Mesothelial cell of epicardium (in vitro differentiated cells): ENCODE data around the gene CNTNAP1. TPM values are rescaled to one million over a fixed set of nuclear protein-coding genes. Genes with fewer than 3 reads are reported as not detected.

Experiments
- DNase-seq, 2 experiments: peaks; one replicate each; pipeline ENCODE4 v3.0.0; 2021; ENCODE audit warnings: low spot score in 2 of 2; ENCODE audit not compliant: unreplicated experiment in 2 of 2
- H3K27ac Mint-ChIP-seq: 2 replicates; pipeline ENCODE4 v1.8.0; 2021; ENCODE audit warnings: mixed read lengths
- H3K27me3 Mint-ChIP-seq: 2 replicates; pipeline ENCODE4 v1.8.0; 2021; ENCODE audit warnings: low read depth, mixed read lengths
- H3K36me3 Mint-ChIP-seq: 2 replicates; pipeline ENCODE4 v1.8.0; 2021; ENCODE audit warnings: mixed read lengths
- H3K4me1 Mint-ChIP-seq: 2 replicates; pipeline ENCODE4 v1.8.0; 2021; ENCODE audit warnings: mixed read lengths
- H3K4me3 Mint-ChIP-seq: 2 replicates; pipeline ENCODE4 v1.8.0; 2021; ENCODE audit warnings: mild to moderate bottlenecking, moderate library complexity, mixed read lengths
- H3K9me3 Mint-ChIP-seq: 2 replicates; pipeline ENCODE4 v1.8.0; 2021; ENCODE audit warnings: mixed read lengths
- CTCF ChIP-seq: fragments of 200-600 bp; sonication (generic); IDR thresholded peaks from one replicate; pipeline ENCODE4 v1.5.0; 2021; ENCODE audit warnings: antibody characterized with exemption; ENCODE audit not compliant: unreplicated experiment
- total RNA-seq: library from RNA; stranded (reverse); gene quantifications from 3 replicates; pipeline ENCODE4 v1.2.1, GENCODE V29; 2021

CNTNAP1 gene
- total RNA-seq, 1 donor from 2014 or later, result 23.1 TPM

GRCh38 chr17:42669705-42669976 lies 12.7 kb upstream of the CNTNAP1 start:
- Mint-ChIP-seq H3K9me3 (no peaks in the 10 kb centered on the region), H3K4me3 (no peak overlapping the region), H3K4me1 (peaks cover 15% of the 10 kb centered on the region), H3K36me3 (peaks cover 34% of the 10 kb centered on the region), H3K27ac (no peak overlapping the region), H3K27me3 (peaks cover 9% of the 10 kb centered on the region)
- no peak for DNase-seq
- TF ChIP-seq CTCF, result no peak

- H3K9me3 Mint-ChIP-seq, result no peaks in the 10 kb centered on the region
- H3K27ac Mint-ChIP-seq, result no peak overlapping the region
- peaks cover 21% of the 10 kb centered on the region for H3K4me1 Mint-ChIP-seq
- peaks cover 9% of the 10 kb centered on the region for H3K27me3 Mint-ChIP-seq
- no peak for DNase-seq
- H3K36me3 Mint-ChIP-seq, result peaks cover 34% of the 10 kb centered on the region
- TF ChIP-seq CTCF, result no peak
- no peak overlapping the region for H3K4me3 Mint-ChIP-seq
Observed at GRCh38 chr17:42669977-42670788, 12.1 kb upstream of the CNTNAP1 start.

GRCh38 chr17:42670789-42671657 lies 11.3 kb upstream of the CNTNAP1 start:
- H3K27ac Mint-ChIP-seq, result no peak overlapping the region
- no peaks in the 10 kb centered on the region for H3K9me3 Mint-ChIP-seq
- H3K36me3 Mint-ChIP-seq, result peaks cover 26% of the 10 kb centered on the region
- no peak for DNase-seq
- peaks cover 21% of the 10 kb centered on the region for H3K4me1 Mint-ChIP-seq
- no peak for TF ChIP-seq CTCF
- H3K27me3 Mint-ChIP-seq, result peaks cover 9% of the 10 kb centered on the region
- no peak overlapping the region for H3K4me3 Mint-ChIP-seq

- no peaks in the 10 kb centered on the region for H3K9me3 Mint-ChIP-seq
- no peak overlapping the region for H3K27ac Mint-ChIP-seq
Observed at GRCh38 chr17:42672038-42672437, 10.3 kb upstream of the CNTNAP1 start.

GRCh38 chr17:42673266-42673884 lies 9.0 kb upstream of the CNTNAP1 start:
- Mint-ChIP-seq H3K27me3 (peaks cover 9% of the 10 kb centered on the region), H3K4me1 (peaks cover 29% of the 10 kb centered on the region), H3K36me3 (peaks cover 20% of the 10 kb centered on the region), H3K9me3 (no peaks in the 10 kb centered on the region), H3K27ac (no peak overlapping the region), H3K4me3 (no peak overlapping the region)
- no peak for DNase-seq
- TF ChIP-seq CTCF, result no peak

More at GRCh38 chr17:42672038-42672437, 10.3 kb upstream of the CNTNAP1 start:
- Mint-ChIP-seq H3K4me1 (peaks cover 21% of the 10 kb centered on the region), H3K27me3 (peaks cover 9% of the 10 kb centered on the region), H3K4me3 (peak overlapping the region; percentile 16), H3K36me3 (peaks cover 22% of the 10 kb centered on the region)
- no peak for TF ChIP-seq CTCF
- no peak for DNase-seq
